Measurements from ENCODE around the gene PRCC. TPM values are rescaled to one million over a fixed set of nuclear protein-coding genes. Genes with fewer than 3 reads are reported as not detected.

The PRCC gene
- total and polyA plus RNA-seq, 2 of the 8 experiments (the other 6 are each of a cell fraction or from before 2014, with no cell fraction given): 95.2 to 115 TPM

GRCh38 chr1:156773607-156774006 lies 6.3 kb downstream of the PRCC start:
- no peak overlapping the region for H2BK20ac ChIP-seq (ENCODE audit: low read length)
- H3K79me2 ChIP-seq (ENCODE audit: control insufficient read depth in 1 of 2, insufficient read depth in 2 of 2, low read length in 2 of 2): peaks cover 36 to 92% of the 10 kb centered on the region in 2 experiments
- no peak overlapping the region for H3K56ac ChIP-seq (replicated peaks; ENCODE audit: insufficient read length, low read depth, low read length)
- H3K23ac ChIP-seq (ENCODE audit: insufficient read length): no peak overlapping the region
- 93% methylated on average over 3 of the region's 3 CpGs; no CpG with 5 or more reads in 1 of the 2 experiments for WGBS, 2 experiments (ENCODE audit: extremely low coverage in 1 of 2, insufficient coverage in 1 of 2, insufficient read length in 1 of 2, insufficient replicate concordance in 2 of 2, low coverage in 1 of 2, low lambda C conversion rate in 2 of 2, missing lambda C conversion rate in 1 of 2)
- H3K27ac ChIP-seq (ENCODE audit: low read depth, low read length): no peak overlapping the region
- H4K5ac ChIP-seq (ENCODE audit: insufficient read length, low read depth, low read length): no peak overlapping the region
- H3K4me3 ChIP-seq (ENCODE audit: extremely low read depth in 1 of 4, insufficient read depth in 2 of 4, low read depth in 3 of 4, low read length in 4 of 4): no peak overlapping the region
- H3K9me3 ChIP-seq (ENCODE audit: insufficient read depth in 2 of 2, low read depth in 1 of 2, low read length in 1 of 2): no peaks in the 10 kb centered on the region
- H4K20me1 ChIP-seq (replicated peaks in 1 of 2; ENCODE audit: control insufficient read depth in 1 of 2, insufficient read depth in 2 of 2, low read length in 2 of 2): peaks cover 18% of the 10 kb centered on the region in 2 experiments
- no peak overlapping the region for H2BK5ac ChIP-seq (ENCODE audit: low read depth, low read length)
- H2AFZ ChIP-seq (ENCODE audit: low read length): no peak overlapping the region
- no peak overlapping the region for H4K8ac ChIP-seq (ENCODE audit: extremely low read depth, insufficient read depth, low read length)
- no peaks in the 10 kb centered on the region for H3K27me3 ChIP-seq (replicated peaks in 1 of 4; ENCODE audit: control insufficient read depth in 3 of 4, extremely low read depth in 1 of 4, insufficient read depth in 3 of 4, low read length in 3 of 4)
- H2BK120ac ChIP-seq (replicated peaks; ENCODE audit: low read depth, low read length): no peak overlapping the region
- peaks cover 18% of the 10 kb centered on the region for H3K79me1 ChIP-seq (ENCODE audit: low read depth, low read length)
- H3K18ac ChIP-seq (ENCODE audit: extremely low read depth, low read length): no peak overlapping the region
- peaks cover 0 to 5% (median 2%) of the 10 kb centered on the region in 4 experiments; a peak in 3 of 7 replicates for H3K4me1 ChIP-seq (replicated peaks in 1 of 4; ENCODE audit: control insufficient read depth in 3 of 4, insufficient read depth in 4 of 4, low read length in 3 of 4)
- H2AK5ac ChIP-seq (ENCODE audit: low read depth, low read length): no peak overlapping the region
- H3K4ac ChIP-seq (replicated peaks; ENCODE audit: insufficient read length, low read depth, low read length): no peak overlapping the region
- H3K14ac ChIP-seq (ENCODE audit: insufficient read length): no peak overlapping the region
- FAIRE-seq: no peak
- no peak for DNase-seq (ENCODE audit: low read depth in 1 of 2, low spot score in 2 of 2)
- no peak overlapping the region for H2BK12ac ChIP-seq (ENCODE audit: low read depth, low read length)
- no peaks in the 10 kb centered on the region for H3K23me2 ChIP-seq (ENCODE audit: low read depth, low read length)
- H3K4me2 ChIP-seq (ENCODE audit: insufficient read depth in 1 of 2, low read depth in 2 of 2, low read length in 2 of 2): no peak overlapping the region
- H2BK15ac ChIP-seq (ENCODE audit: low read length): no peak overlapping the region
- ChIA-PET POLR2A (ENCODE audit: partially characterized antibody) (interaction anchor here (0.5 to 8.2 kb wide), 4 partner anchors 12 to 110 kb away, joined by 3 to 121 read pairs (median 6); partner anchors contain the start of gene HDGF), CTCF (ENCODE audit: partially characterized antibody) (interaction anchor here (0.7 to 11.7 kb wide), 12 partner anchors 8 to 114 kb away, joined by 3 to 100 read pairs (median 4); partner anchors contain the start of genes ISG20L2 and METTL25B)
- H3K36me3 ChIP-seq (ENCODE audit: control insufficient read depth in 2 of 4, insufficient read depth in 4 of 4, low read length in 3 of 4): peaks cover 0 to 17% (median 2%) of the 10 kb centered on the region in 4 experiments; a peak in 3 of 8 replicates
- no peak overlapping the region for H4K91ac ChIP-seq (replicated peaks; ENCODE audit: insufficient read length, low read length)
- no peak overlapping the region for H3K9ac ChIP-seq (replicated peaks in 1 of 4; ENCODE audit: extremely low read depth in 1 of 4, low read depth in 3 of 4, low read length in 3 of 4)
- TF ChIP-seq RBBP5 (IDR thresholded peaks at IDR 0.05; ENCODE audit: borderline replicate concordance, low read depth, low read length) (no peak), SIX5 (IDR thresholded peaks at IDR 0.05; ENCODE audit: low read depth, low read length) (no peak), SRF (IDR thresholded peaks at IDR 0.05; ENCODE audit: low read depth, low read length) (no peak), TCF12 (IDR thresholded peaks at IDR 0.05; ENCODE audit: low read depth, low read length) (no peak), CREB1 (IDR thresholded peaks at IDR 0.05) (no peak), RFX5 (IDR thresholded peaks at IDR 0.05; ENCODE audit: borderline replicate concordance, low read depth, low read length) (no peak), E2F6 (IDR thresholded peaks at IDR 0.05) (no peak), ZNF274 (IDR thresholded peaks at IDR 0.05; ENCODE audit: borderline replicate concordance, extremely low read depth, low read length) (no peak), BACH1 (IDR thresholded peaks at IDR 0.05; ENCODE audit: low read length) (no peak), CHD2 (IDR thresholded peaks at IDR 0.05; ENCODE audit: low read length) (no peak), TAF1 (IDR thresholded peaks at IDR 0.05; ENCODE audit: low read depth, low read length) (no peak), USF2 (IDR thresholded peaks at IDR 0.05; ENCODE audit: low read length) (no peak), TEAD4 (IDR thresholded peaks at IDR 0.05; ENCODE audit: low read depth, low read length) (no peak), POLR2A (IDR thresholded peaks at IDR 0.05; ENCODE audit: control extremely low read depth in 1 of 2, low read depth in 2 of 2, low read length in 2 of 2) (no peak)
